ENCODE data around the gene HAUS2. TPM values are rescaled to one million over a fixed set of nuclear protein-coding genes. Genes with fewer than 3 reads are reported as not detected.

HAUS2 gene
- polyA plus RNA-seq, 1 donor from 2014 or later = 31.1 TPM

GRCh38 chr15:42608752-42609488 lies 60.3 kb downstream of the HAUS2 start:
- Mint-ChIP-seq H3K9me3 (no peaks in the 10 kb centered on the region), H3K27me3 (peaks cover 3% of the 10 kb centered on the region), H3K4me3 (peak overlapping the region in 1 of 4 donors; percentile 49), H3K36me3 (peaks cover 2% of the 10 kb centered on the region), H3K4me1 (peaks cover 29 to 33% (median 31%) of the 10 kb centered on the region in 3 donors), H3K27ac (no peak overlapping the region)

- Mint-ChIP-seq H3K9me3 (no peaks in the 10 kb centered on the region), H3K4me3 (no peak overlapping the region), H3K27me3 (peaks cover 3% of the 10 kb centered on the region), H3K4me1 (peaks cover 14 to 16% (median 15%) of the 10 kb centered on the region in 3 donors), H3K27ac (no peak overlapping the region), H3K36me3 (peaks cover 2% of the 10 kb centered on the region)
These were observed 62.9 kb downstream of the HAUS2 start for GRCh38 chr15:42611532-42611931.

DNA sequence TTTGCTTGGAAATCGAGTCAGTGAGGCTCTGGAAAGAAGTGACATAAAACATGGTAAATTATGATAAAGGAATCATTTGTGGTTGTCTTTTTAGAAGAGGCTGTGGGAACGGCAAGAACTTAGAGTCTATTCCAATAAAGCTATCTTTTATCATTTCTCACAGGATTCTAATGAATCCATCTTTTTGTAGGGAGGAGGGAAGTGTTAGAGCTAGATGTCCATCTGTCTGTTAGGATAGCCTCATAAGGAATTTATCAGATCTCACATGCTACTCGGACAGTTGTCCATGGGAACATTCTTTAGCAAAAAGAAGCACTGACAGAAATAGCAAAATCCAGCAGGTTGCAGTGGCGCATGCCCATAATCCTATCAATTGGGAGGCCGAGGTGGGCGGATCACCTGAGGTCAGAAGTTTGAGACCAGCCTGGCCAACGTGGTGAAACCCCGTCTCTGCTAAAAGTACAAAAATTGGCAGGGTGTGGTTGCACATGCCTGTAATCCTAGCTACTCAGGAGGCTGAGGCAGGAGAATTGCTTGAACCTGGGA lies 63.8 kb downstream of the HAUS2 start:
- Mint-ChIP-seq H3K27me3 (peaks cover 3% of the 10 kb centered on the region), H3K27ac (no peak overlapping the region), H3K4me1 (peaks cover 14 to 16% (median 15%) of the 10 kb centered on the region in 3 donors), H3K4me3 (no peak overlapping the region), H3K36me3 (peaks cover 2% of the 10 kb centered on the region), H3K9me3 (no peaks in the 10 kb centered on the region)

DNA sequence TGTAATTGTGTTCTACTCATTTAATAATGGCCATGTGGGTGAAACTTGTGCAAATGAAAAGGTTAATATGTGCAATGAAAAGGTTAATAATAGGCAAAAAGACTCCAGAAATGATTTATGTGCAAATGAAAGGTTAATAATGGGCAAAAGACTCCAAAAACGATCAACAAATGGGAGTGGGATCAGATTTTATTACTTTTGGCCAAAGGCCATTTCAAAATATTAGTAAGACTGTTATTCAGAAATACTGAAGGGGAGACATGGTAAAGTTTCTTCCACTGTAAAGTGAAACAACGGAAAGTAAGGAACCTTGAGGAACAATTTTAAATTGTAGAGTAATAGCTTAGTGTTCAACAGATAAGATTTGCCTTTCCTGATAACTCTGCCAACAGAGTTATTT lies 67.5 kb downstream of the HAUS2 start:
- Mint-ChIP-seq H3K4me3 (peak overlapping the region in 1 of 4 donors; percentile 39), H3K4me1 (peaks cover 0 to 4% (median 4%) of the 10 kb centered on the region in 3 donors), H3K36me3 (peaks cover 2% of the 10 kb centered on the region), H3K9me3 (peaks cover 0 to 1% (median 0%) of the 10 kb centered on the region in 3 donors), H3K27ac (no peak overlapping the region), H3K27me3 (no peaks in the 10 kb centered on the region)

Other genes with a start within 250 kb of the HAUS2 start
- 1.3 TPM for gene CAPN3, start 189.3 kb upstream of the HAUS2 start, polyA plus RNA-seq
- 66.5 TPM for gene ZNF106, start 57.7 kb upstream of the HAUS2 start, polyA plus RNA-seq
- 113 TPM for gene SNAP23, start 53.2 kb upstream of the HAUS2 start, polyA plus RNA-seq
- 7.8 TPM for gene LRRC57, start within 50 bp of the HAUS2 start, polyA plus RNA-seq
- 0.60 TPM for gene STARD9, start 26.8 kb downstream of the HAUS2 start, polyA plus RNA-seq
- gene CDAN1, start 188.3 kb downstream of the HAUS2 start, polyA plus RNA-seq = 10.4 TPM

All from IgD-negative memory B cell (primary cell).